Measurements from ENCODE around the gene KRTAP12-1. TPM values are rescaled to one million over a fixed set of nuclear protein-coding genes. Genes with fewer than 3 reads are reported as not detected.

KRTAP12-1 gene
- total RNA-seq, 1 donor from 2014 or later = not detected

- DNase-seq = no peak
These were observed 28.9 kb upstream of the KRTAP12-1 start for GRCh38 chr21:44710756-44711326.

GRCh38 chr21:44710294-44710665, 28.3 kb upstream of the KRTAP12-1 start:
- DNase-seq = no peak

DNA sequence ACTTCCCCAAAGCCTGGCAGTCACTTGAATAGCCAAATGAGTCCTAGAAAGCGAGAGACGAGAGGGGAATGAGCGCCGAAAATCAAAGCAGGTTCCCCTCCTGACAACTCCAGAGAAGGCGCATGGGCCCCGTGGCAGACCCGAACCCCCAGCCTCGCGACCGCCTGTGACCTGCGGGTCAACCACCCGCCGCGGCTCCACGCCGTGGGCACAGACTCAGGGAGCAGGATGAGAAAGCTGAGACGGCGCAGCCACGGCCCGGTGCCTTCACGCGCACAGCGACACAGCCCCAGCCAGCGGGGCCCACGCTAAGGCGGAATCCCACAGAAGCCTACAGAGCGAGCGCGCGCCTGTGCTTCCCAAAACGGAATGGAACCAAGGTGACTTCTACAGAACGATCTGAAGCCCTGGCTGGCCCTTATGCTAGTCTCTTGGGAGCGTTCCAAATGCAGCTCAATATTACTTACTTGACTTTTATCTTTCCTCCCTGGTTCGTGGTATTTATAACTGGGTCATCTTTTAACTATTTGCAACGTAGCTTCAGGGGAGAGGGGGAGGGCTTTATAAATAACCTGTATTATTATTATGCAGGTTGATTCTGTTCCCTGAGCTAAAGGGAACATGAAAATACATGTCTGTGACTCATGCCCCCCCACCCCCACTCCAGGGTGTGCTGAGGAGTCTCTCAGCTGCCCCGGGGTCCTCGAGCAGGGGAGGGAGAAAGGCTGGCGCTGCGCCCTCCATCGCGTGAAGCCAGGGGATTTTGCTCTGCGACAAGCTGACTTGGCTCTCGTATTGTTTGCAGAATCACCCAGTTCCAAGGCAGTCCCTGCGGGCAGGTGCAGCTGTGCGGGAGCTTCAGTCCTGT, 27.7 kb upstream of the KRTAP12-1 start:
- DNase-seq = no peak

GRCh38 chr21:44708866-44709425, 27.0 kb upstream of the KRTAP12-1 start:
- DNase-seq = no peak

DNA sequence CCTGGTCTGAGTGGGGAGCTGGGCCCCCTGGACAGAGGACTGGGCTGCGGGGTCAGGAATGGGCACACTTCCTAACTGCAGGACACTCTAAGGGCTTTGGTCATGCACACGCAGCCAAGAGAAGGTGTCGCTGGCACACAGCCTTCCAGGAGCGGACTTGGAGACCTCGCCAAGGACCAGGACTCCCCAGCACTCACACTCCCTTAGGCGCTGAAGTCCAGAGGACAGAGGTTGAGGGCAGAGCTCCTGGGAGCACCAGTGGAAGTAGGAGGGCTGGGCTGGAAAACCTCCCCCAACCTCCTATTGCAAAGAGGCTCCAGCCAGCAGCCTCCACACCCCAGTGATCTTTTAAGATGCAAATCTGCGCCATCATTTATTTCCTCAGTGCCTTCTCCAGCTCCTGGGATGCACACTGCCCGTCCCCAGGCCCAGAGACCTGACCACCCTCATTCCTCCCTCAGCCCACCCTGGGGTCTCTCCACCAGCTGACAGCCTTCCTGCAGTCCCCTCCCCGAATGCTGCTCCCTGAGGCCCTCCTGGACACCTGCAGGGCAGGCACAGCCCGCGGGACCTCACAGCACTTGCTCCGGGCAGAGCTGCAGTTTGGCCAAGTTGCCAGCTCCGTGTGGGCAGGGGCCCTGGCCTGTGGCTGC, 26.4 kb upstream of the KRTAP12-1 start:
- DNase-seq = no peak

DNA sequence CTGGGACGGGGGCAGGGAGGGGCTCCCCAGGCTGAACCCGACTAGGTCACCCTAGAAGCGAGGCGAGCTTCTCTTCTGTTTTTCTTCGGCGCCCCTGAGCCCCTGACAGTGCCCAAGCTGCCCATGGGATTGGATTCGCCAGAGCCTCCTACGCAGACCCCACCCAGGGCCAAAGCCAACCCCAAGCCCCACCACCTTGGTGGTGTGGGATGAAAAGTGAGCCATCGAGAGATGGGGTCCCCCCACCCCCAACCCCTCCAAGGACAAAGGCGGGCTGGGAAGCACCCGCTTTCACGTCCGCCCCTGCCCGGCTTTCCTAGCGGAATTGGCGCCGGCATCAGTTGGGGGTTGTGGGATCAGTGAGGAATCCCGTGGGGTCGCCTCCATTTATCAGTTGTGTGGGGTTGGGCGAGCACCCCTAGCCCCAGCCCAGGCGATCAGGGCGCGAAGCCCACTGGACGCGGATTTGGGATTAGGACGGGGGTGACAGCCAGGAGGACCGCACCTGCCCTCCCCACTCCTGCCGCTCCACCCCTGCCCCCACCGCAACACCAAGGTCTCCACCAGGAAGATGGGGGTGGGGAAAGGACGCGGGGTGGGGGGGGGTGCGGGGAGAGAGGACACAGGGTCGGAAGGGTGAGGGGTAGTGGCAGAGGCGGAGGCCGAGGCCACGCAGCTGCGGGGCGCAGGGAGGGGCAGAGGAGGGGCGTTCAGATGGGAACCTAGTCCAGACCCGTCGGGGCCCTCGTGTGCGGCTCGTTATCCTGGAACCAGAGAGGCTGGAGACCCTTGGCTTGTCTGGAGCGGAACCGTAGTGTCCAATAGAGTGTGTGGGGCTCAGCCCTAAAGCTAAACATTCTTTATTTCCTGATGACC, 25.0 kb upstream of the KRTAP12-1 start:
- DNase-seq = no peak

DNA sequence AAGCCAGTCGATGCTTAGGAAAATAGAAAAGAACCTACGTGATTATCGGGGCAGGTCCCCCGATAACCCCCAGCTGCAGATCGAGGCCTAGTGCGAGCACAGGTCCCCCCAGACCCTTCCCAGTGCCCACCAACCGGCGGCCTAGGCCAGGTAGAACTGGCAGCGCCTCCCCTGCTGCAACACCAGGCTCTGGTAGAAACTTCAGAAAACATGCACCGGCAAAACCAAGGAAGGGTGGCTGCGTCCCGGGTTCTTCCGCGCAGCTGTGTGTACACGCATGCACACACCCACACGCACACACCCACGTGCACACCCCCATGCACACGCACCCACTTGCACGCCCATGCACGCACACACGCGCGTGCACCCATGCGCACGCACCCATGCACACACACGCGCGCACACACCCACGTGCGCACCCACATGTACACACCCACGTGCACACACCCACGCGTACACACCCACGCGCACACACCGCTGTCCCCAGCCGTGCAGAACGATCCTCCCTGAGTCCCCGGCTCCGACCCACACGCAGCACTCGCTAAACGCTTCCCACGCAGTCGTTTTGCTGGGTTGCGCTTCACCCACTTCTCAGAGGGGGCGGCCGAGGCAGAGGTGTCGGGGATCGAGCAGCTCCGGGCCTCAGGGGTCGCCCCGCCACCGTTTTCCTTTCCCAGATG, 24.2 kb upstream of the KRTAP12-1 start:
- no peak for DNase-seq

- DNase-seq = no peak
These were observed 22.7 kb upstream of the KRTAP12-1 start for GRCh38 chr21:44704636-44705001.

GRCh38 chr21:44703731-44704635, 22.0 kb upstream of the KRTAP12-1 start:
- DNase-seq = no peak

DNA sequence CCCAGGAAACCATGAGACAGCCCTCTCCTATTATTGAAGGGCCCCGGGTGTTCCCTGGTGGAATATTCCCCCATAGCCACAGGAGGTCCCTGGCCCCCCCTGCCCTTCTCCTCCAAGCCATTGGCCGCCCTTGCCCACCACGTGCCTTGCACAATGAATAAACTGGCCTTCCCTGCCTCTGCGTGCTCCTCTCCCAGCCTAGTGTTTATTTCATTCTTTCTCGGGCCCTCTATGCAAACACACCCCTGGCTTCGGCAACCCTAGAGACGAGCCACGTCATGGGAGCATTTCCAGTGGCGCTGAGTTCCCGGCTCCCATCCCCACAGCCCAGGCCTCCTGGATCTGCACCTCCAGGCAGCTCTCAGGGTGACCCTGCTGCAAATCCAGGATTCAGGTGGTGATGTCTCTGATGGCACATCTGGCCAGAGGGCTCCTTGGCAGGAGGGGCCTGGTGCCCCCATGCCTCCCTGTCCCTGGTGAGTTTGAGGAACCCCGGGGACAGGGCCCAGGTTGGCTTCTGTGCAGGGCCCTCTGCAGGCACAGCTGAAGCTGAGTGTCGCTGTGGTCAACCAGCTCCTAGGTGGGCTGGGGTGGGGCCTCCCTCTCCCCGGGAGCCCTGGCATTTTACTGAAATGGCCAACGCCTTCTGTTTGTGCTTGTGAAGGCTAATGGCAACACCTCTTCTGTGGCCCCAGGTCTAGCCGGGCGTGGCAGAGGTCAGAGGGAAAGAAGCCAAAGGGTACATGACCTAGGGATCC, 21.2 kb upstream of the KRTAP12-1 start:
- no peak for DNase-seq

DNA sequence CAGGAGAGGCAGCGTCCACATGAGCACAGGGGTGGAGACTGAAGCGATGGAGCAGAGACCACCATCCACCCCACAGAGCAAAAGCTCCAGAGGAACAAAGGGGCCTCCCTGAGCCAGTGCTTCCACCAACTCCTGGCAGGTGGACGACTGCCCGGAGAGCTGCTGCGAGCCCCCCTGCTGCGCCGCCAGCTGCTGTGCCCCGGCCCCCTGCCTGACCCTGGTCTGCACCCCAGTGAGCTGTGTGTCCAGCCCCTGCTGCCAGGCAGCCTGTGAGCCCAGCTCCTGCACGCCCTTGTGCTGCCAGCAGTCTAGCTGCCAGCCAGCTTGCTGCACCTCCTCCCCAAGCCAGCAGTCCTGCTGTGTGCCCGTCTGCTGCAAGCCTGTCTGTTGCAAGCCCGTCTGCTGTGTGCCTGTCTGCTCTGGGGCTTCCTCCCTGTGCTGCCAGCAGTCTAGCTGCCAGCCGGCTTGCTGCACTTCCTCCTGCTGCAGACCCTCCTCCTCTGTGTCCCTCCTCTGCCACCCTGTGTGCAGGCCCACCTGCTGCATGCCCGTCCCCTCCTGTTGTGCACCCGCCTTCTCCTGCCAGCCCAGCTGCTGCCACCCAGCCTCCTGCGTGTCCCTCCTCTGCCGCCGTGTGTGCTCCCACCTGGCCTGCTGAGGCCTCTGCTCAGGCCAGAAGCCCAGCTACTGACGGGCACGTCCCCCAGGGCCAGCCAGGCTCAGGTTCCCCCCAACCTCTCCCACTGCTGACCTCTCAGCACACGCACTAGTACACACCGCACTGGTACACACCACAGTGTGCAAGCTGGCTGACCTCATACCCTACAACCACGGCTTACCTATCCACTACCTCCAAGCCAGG, 20.4 kb upstream of the KRTAP12-1 start:
- no peak for DNase-seq

GRCh38 chr21:44701541-44701940, 19.6 kb upstream of the KRTAP12-1 start:
- no peak for DNase-seq

- no peak for DNase-seq
These were observed 19.0 kb upstream of the KRTAP12-1 start for GRCh38 chr21:44701023-44701400.

DNA sequence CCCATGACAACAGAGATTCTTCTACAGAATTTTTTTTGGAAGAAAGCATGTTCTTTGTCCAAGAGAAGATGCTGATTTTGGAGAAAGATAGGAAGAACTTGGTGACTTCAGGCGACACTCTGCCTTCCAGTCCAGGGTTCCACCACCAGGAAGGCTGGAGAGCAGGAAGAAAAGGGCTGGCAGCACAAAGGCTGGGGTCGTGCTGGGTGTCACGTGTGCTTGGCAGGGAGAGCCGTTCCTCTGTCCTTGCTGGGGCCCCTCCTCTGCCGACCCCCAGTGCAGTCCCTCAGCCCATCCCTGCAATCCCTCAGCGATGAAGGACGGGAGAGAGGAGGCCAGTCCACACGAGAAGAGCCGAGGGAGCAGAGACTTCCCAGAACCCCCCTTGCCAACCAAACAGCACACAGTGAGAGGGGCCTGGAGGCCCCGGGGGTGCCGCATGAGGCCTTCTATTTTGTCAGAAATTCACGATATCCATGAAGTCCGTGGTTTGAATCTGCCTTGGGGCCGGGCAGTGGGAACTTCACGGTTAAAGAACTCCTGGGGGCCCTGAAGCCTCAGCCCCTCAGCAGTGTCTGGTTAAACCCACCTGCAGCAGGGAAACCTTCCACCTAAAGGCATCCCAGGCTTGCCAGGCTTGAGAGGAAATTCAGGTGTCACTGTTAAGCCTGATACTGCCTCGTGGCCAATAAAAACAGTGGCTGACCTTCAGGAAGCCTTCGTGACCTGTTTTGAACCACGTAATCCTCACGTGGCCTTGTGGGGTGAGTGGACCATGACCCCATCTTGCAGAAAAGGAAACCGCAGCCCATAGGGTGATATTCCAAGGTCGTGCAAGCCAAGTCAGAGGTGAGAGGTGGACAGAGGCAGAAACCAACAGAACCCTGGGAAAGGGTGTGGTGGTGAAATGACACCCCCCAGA, 18.4 kb upstream of the KRTAP12-1 start:
- DNase-seq = no peak

- DNase-seq = no peak
These were observed 17.6 kb upstream of the KRTAP12-1 start for GRCh38 chr21:44699502-44700001.

- no peak for DNase-seq
These were observed 16.1 kb upstream of the KRTAP12-1 start for GRCh38 chr21:44697811-44698734.

Measured in dermis blood vessel endothelial cell (primary cell).